HS-5 (cell line): ENCODE measurements around the gene TNS1.

Experiments
- DNase-seq: peaks from one replicate; pipeline ENCODE4 v3.0.0-alpha.2; 2012; ENCODE audit warnings: low read depth

Gene TNS1

GRCh38 chr2:217849154-217849975 lies 153.4 kb downstream of the TNS1 start:
- no peak for DNase-seq

GRCh38 chr2:217848351-217848957 lies 154.3 kb downstream of the TNS1 start:
- no peak for DNase-seq

GRCh38 chr2:217847552-217848350 lies 155.0 kb downstream of the TNS1 start:
- DNase-seq, result no peak

GRCh38 chr2:217847115-217847514 lies 155.7 kb downstream of the TNS1 start:
- no peak for DNase-seq

GRCh38 chr2:217846321-217846743 lies 156.5 kb downstream of the TNS1 start:
- DNase-seq, result no peak

GRCh38 chr2:217845301-217845700 lies 157.5 kb downstream of the TNS1 start:
- DNase-seq, result no peak

GRCh38 chr2:217844696-217845095 lies 158.1 kb downstream of the TNS1 start:
- DNase-seq, result no peak

GRCh38 chr2:217843324-217843723 lies 159.5 kb downstream of the TNS1 start:
- no peak for DNase-seq

GRCh38 chr2:217842017-217842416 lies 160.8 kb downstream of the TNS1 start:
- no peak for DNase-seq

- no peak for DNase-seq
Measured at GRCh38 chr2:217840522-217840921, 162.3 kb downstream of the TNS1 start.

- no peak for DNase-seq
Measured at GRCh38 chr2:217839750-217840107, 163.1 kb downstream of the TNS1 start.

- no peak for DNase-seq
Measured at GRCh38 chr2:217839073-217839749, 163.6 kb downstream of the TNS1 start.

GRCh38 chr2:217838409-217838831 lies 164.4 kb downstream of the TNS1 start:
- DNase-seq, result no peak

- DNase-seq, result no peak
Measured at GRCh38 chr2:217837530-217837929, 165.3 kb downstream of the TNS1 start.

- no peak for DNase-seq
Measured at GRCh38 chr2:217836901-217837491, 165.8 kb downstream of the TNS1 start.

- no peak for DNase-seq
Measured at GRCh38 chr2:217835931-217836891, 166.6 kb downstream of the TNS1 start.

GRCh38 chr2:217834744-217835513 lies 167.9 kb downstream of the TNS1 start:
- no peak for DNase-seq

GRCh38 chr2:217834057-217834620 lies 168.7 kb downstream of the TNS1 start:
- DNase-seq, result no peak

GRCh38 chr2:217833439-217833838 lies 169.4 kb downstream of the TNS1 start:
- no peak for DNase-seq

GRCh38 chr2:217832987-217833386 lies 169.8 kb downstream of the TNS1 start:
- DNase-seq, result no peak
